C4-2B (cell line): ENCODE measurements around the gene ZFYVE9.

Source experiments
- ZFX ChIP-seq: fragments of 450-650 bp; IDR thresholded peaks from 2 replicates; pipeline ENCODE4 v1.6.1; 2017
- TF ChIP-seq, protein P1 (sequence below): fragments of 450-650 bp; conservative IDR thresholded peaks from 2 replicates; pipeline ENCODE4 v1.5.1; 2017; ENCODE audit warnings: mild to moderate bottlenecking

DNA sequence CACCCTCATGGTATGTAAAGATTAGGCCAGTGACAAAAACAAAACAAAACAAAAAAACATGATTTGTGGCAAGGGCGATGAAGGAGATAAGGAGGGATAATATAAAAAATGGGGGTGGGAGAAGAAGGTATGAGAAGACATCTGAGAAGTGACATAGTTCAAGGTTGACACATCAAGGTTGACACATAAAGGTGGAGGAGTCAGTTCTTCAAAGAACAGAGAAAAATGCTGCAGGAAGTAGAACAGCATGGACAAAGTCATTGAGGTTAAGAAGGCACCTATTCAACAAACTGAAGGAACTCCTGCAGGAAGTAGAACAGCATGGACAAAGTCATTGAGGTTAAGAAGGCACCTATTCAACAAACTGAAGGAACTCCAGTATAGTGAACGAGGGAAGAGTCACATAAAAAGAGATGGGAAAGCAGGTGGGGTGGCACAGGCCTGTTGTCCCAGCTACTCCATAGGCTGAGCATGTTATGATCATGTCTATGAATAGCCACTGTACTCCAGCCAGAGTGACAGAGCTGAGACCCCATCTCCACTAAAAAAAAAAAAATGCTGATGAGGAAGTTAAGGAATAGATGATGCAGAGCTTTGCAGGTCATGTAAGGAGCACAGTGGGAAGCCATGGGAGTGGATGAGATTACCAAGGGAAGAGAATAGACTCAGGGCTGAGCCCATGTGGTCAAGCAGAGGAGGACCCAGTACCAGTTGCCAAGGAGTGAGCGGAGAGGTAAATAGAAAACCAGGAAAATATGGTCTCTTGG lies 101.5 kb downstream of the ZFYVE9 start:
- TF ChIP-seq, protein P1, sequence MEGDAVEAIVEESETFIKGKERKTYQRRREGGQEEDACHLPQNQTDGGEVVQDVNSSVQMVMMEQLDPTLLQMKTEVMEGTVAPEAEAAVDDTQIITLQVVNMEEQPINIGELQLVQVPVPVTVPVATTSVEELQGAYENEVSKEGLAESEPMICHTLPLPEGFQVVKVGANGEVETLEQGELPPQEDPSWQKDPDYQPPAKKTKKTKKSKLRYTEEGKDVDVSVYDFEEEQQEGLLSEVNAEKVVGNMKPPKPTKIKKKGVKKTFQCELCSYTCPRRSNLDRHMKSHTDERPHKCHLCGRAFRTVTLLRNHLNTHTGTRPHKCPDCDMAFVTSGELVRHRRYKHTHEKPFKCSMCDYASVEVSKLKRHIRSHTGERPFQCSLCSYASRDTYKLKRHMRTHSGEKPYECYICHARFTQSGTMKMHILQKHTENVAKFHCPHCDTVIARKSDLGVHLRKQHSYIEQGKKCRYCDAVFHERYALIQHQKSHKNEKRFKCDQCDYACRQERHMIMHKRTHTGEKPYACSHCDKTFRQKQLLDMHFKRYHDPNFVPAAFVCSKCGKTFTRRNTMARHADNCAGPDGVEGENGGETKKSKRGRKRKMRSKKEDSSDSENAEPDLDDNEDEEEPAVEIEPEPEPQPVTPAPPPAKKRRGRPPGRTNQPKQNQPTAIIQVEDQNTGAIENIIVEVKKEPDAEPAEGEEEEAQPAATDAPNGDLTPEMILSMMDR = no peak
- no peak for TF ChIP-seq ZFX
